Esophagus muscularis mucosa (tissue), 3 donors: Measurements from ENCODE around the gene KPNA6.
A peak's percentile ranks its signal among the peaks of the same experiment; 100 is the strongest.

Experiments used
- POLR2AphosphoS5 ChIP-seq, 2 donors: sonication (generic); formaldehyde crosslinking; IDR thresholded peaks; one replicate each; pipeline ENCODE4 v1.6.1; 2017; ENCODE audit warnings: antibody characterized with exemption in 2 of 2
- TF ChIP-seq, protein P1 (sequence below), 3 experiments: fragments of 200-600 bp in 2 of 3; fragments of 450-650 bp in 1 of 3; sonication (generic) in 2 of 3; IDR thresholded peaks; one replicate each; pipeline ENCODE4 v1.5.1; 2017 to 2019; ENCODE audit warnings: antibody characterized with exemption in 3 of 3, mild to moderate bottlenecking in 2 of 3, moderate library complexity in 1 of 3

DNA sequence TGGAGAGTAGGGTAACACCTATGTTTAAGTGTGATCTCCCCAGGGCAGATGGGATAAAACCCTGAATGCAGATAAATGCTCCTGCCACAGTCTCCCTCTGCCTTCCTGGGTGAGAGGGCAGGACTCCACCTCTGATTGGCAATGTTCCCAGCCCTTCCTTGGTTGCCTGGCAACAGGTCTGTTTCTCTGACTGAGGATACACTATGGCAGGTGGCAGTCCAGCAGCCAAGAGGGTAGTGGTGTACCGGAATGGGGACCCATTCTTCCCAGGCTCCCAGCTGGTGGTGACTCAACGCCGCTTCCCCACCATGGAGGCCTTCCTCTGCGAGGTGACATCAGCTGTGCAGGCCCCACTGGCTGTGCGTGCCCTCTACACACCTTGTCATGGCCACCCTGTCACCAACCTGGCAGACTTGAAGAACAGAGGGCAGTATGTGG, 101.1 kb downstream of the KPNA6 start, which contains the start of gene DCDC2B:
- peak in 1 of 2 donors; percentile 22 for TF ChIP-seq POLR2AphosphoS5 (IDR thresholded peaks at IDR 0.05)
- TF ChIP-seq, protein P1, sequence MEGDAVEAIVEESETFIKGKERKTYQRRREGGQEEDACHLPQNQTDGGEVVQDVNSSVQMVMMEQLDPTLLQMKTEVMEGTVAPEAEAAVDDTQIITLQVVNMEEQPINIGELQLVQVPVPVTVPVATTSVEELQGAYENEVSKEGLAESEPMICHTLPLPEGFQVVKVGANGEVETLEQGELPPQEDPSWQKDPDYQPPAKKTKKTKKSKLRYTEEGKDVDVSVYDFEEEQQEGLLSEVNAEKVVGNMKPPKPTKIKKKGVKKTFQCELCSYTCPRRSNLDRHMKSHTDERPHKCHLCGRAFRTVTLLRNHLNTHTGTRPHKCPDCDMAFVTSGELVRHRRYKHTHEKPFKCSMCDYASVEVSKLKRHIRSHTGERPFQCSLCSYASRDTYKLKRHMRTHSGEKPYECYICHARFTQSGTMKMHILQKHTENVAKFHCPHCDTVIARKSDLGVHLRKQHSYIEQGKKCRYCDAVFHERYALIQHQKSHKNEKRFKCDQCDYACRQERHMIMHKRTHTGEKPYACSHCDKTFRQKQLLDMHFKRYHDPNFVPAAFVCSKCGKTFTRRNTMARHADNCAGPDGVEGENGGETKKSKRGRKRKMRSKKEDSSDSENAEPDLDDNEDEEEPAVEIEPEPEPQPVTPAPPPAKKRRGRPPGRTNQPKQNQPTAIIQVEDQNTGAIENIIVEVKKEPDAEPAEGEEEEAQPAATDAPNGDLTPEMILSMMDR (IDR thresholded peaks at IDR 0.05), result no peak
